Astrocyte (in vitro differentiated cells and primary cell): Measurements from ENCODE around the gene HOXA5.

Source experiments
- EZH2 ChIP-seq: IDR thresholded peaks from 2 replicates; pipeline ENCODE4 v1.6.1; 2012; ENCODE audit warnings: mild to moderate bottlenecking, low read length, inconsistent platforms; ENCODE audit not compliant: insufficient read depth
- TF ChIP-seq, protein P1 (sequence below): IDR thresholded peaks from 2 replicates; pipeline ENCODE4 v1.5.1; 2011; ENCODE audit warnings: low read depth, mild to moderate bottlenecking, inconsistent platforms, low read length, moderate library complexity; ENCODE audit not compliant: insufficient read depth

DNA sequence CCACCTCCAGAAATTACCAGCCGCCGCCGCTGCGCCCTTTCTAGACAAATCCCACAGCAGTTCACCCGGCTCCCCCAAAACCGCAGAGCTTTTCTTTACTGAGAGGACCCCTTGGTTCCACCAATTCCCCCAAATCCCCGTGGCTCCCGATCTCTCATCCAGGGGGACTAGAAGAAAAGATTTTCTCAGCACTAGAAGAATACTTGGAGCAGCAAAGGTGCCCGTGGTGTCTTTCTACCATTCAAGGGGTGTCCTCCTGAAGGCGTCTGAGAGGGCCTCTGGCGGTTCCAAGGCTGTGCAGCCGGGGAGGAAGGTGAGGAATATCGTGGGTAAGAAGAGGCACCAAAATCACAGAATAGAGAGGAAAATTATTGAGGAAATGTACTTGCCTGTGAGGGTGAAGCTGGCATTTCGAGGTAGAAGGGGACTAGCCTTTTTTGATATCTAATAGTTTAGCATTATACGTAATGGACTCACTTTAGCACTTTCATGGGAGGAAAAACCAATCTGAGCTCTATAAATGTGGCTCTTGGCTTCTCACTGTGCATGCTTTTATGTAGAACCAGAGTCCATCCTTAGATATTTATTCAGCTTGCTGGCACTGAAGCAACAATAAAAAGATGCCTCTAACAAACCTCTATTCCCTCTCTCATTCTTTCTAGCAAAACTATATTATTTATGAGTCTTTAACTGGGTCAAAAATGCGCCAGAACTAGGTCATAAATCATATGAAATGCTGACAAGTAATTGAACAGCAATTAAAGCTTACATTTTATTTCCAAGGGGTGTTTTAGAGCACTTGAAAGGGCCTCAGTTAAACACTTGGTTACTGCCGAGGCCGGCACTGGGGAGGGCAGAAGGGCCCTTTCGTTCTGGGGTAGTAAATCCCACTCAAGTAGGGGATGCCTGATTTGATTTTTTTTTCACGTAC lies 27.2 kb downstream of the HOXA5 start:
- TF ChIP-seq, protein P1, sequence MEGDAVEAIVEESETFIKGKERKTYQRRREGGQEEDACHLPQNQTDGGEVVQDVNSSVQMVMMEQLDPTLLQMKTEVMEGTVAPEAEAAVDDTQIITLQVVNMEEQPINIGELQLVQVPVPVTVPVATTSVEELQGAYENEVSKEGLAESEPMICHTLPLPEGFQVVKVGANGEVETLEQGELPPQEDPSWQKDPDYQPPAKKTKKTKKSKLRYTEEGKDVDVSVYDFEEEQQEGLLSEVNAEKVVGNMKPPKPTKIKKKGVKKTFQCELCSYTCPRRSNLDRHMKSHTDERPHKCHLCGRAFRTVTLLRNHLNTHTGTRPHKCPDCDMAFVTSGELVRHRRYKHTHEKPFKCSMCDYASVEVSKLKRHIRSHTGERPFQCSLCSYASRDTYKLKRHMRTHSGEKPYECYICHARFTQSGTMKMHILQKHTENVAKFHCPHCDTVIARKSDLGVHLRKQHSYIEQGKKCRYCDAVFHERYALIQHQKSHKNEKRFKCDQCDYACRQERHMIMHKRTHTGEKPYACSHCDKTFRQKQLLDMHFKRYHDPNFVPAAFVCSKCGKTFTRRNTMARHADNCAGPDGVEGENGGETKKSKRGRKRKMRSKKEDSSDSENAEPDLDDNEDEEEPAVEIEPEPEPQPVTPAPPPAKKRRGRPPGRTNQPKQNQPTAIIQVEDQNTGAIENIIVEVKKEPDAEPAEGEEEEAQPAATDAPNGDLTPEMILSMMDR, result no peak
- TF ChIP-seq EZH2, result peak; percentile 49
